ENCODE measurements around the gene KIF1C.

KIF1C gene

GRCh38 chr17:4969047-4969550, 28.7 kb upstream of the KIF1C start:
- DNase-seq (ENCODE audit: low read depth), result peak; percentile 97

- DNase-seq (ENCODE audit: low read depth), result peak; percentile 57
These were observed 28.1 kb upstream of the KIF1C start for GRCh38 chr17:4969551-4970173.

- no peak for DNase-seq (ENCODE audit: low read depth)
These were observed 27.5 kb upstream of the KIF1C start for GRCh38 chr17:4970273-4970672.

- DNase-seq (ENCODE audit: low read depth), result no peak
These were observed 25.9 kb upstream of the KIF1C start for GRCh38 chr17:4971826-4972225.

GRCh38 chr17:4972322-4972721, 25.4 kb upstream of the KIF1C start:
- DNase-seq (ENCODE audit: low read depth), result no peak

GRCh38 chr17:4972752-4973151, 25.0 kb upstream of the KIF1C start:
- DNase-seq (ENCODE audit: low read depth), result no peak

- no peak for DNase-seq (ENCODE audit: low read depth)
These were observed 24.3 kb upstream of the KIF1C start for GRCh38 chr17:4973256-4974114.

GRCh38 chr17:4974115-4974670, 23.6 kb upstream of the KIF1C start:
- no peak for DNase-seq (ENCODE audit: low read depth)

- DNase-seq (ENCODE audit: low read depth), result no peak
These were observed 19.0 kb upstream of the KIF1C start for GRCh38 chr17:4978726-4979125.

- peak; percentile 42 for DNase-seq (ENCODE audit: low read depth)
These were observed 17.0 kb upstream of the KIF1C start for GRCh38 chr17:4980644-4981216.

GRCh38 chr17:4982305-4982704, 15.4 kb upstream of the KIF1C start:
- no peak for DNase-seq (ENCODE audit: low read depth)

GRCh38 chr17:4986403-4986802, 11.3 kb upstream of the KIF1C start:
- DNase-seq (ENCODE audit: low read depth), result peak; percentile 30

- DNase-seq (ENCODE audit: low read depth), result peak; percentile 56
These were observed 10.6 kb upstream of the KIF1C start, which contains the start of gene CAMTA2 for GRCh38 chr17:4986951-4987766. Gene CAMTA2, minus strand, starts transcription at chr17:4987675. Its CDS starts 1,453 bp downstream, at chr17:4986222.

- peak; percentile 43 for DNase-seq (ENCODE audit: low read depth)
These were observed 9.8 kb upstream of the KIF1C start for GRCh38 chr17:4987767-4988567.

- DNase-seq (ENCODE audit: low read depth), result no peak
These were observed 3.6 kb upstream of the KIF1C start for GRCh38 chr17:4994081-4994595.

GRCh38 chr17:4998027-4998731, 429 bp downstream of the KIF1C start:
- peak; percentile 34 for DNase-seq (ENCODE audit: low read depth)

- DNase-seq (ENCODE audit: low read depth), result no peak
These were observed 1.1 kb downstream of the KIF1C start for GRCh38 chr17:4998732-4999429.

- DNase-seq (ENCODE audit: low read depth), result no peak
These were observed 1.8 kb downstream of the KIF1C start for GRCh38 chr17:4999430-5000093.

GRCh38 chr17:5000237-5000639, 2.5 kb downstream of the KIF1C start:
- DNase-seq (ENCODE audit: low read depth), result no peak

All from iris pigment epithelial cell (primary cell).